IMR-90 (cell line): Measurements from ENCODE around the gene USP17L27. TPM values are rescaled to one million over a fixed set of nuclear protein-coding genes. Genes with fewer than 3 reads are reported as not detected.
"Not testable (repeated sequence)": the region's sequence is repeated elsewhere in the genome, so short reads cannot be mapped to it uniquely, and the experiment has no call there.

ENCODE experiments used
- ATAC-seq: fragments of 200-7000 bp; cut with Tn5 transposase; 2 replicates; pipeline ENCODE4 v1.9.1; 2020; ENCODE audit warnings: low read depth, mild to moderate bottlenecking, moderate library complexity
- BruUV-seq: library from RNA; stranded (reverse); fragments of 400-500 nt; replicated peaks from 2 replicates; lab custom pipeline; 2021; lab: Mats Ljungman, UMichigan
- CTCF ChIA-PET: fragments of 300-600 bp; formaldehyde crosslinking; extraction: SDS; loops from one replicate; lab custom pipeline; 2021; ENCODE audit warnings: antibody characterized with exemption; lab: Yijun Ruan, JAX
- POLR2A ChIA-PET: fragments of 300-600 bp; sonication (Branson Sonifier 250); formaldehyde crosslinking; loops from one replicate; lab custom pipeline; 2022; ENCODE audit warnings: antibody characterized with exemption; ENCODE audit not compliant: unreplicated experiment; lab: Charles Lee
- DNase-seq: peaks from one replicate; pipeline ENCODE4 v3.0.0; 2013
- H2AFZ ChIP-seq: replicated peaks from 2 replicates; pipeline ENCODE3; 2013; ENCODE audit warnings: low read length, mild to moderate bottlenecking; ENCODE audit not compliant: poor library complexity
- H2AK5ac ChIP-seq: 2 replicates; pipeline ENCODE4 v1.6.1; 2013; ENCODE audit warnings: low read depth, low read length, inconsistent platforms
- H2AK9ac ChIP-seq: replicated peaks from 2 replicates; pipeline ENCODE3; 2013; ENCODE audit warnings: mild to moderate bottlenecking, low read depth, low read length, moderate library complexity; ENCODE audit not compliant: poor library complexity
- H2BK120ac ChIP-seq: 2 replicates; pipeline ENCODE4 v1.6.1; 2013; ENCODE audit warnings: low read depth, low read length, inconsistent platforms
- H2BK15ac ChIP-seq: 3 replicates; pipeline ENCODE4 v1.6.1; 2013; ENCODE audit warnings: low read depth, low read length, inconsistent platforms
- H2BK20ac ChIP-seq: 2 replicates; pipeline ENCODE4 v1.6.1; 2013; ENCODE audit warnings: low read depth, mild to moderate bottlenecking, inconsistent platforms, low read length, moderate library complexity
- H2BK5ac ChIP-seq: 2 replicates; pipeline ENCODE4 v1.6.1; 2013; ENCODE audit warnings: mild to moderate bottlenecking, low read depth, low read length, inconsistent platforms; ENCODE audit not compliant: poor library complexity, severe bottlenecking
- H3K14ac ChIP-seq: replicated peaks from 2 replicates; pipeline ENCODE4 v1.6.1; 2013; ENCODE audit warnings: low read depth, low read length, inconsistent platforms
- H3K18ac ChIP-seq: 2 replicates; pipeline ENCODE4 v1.6.1; 2013; ENCODE audit warnings: low read depth, low read length, control low read depth
- H3K23ac ChIP-seq: 2 replicates; pipeline ENCODE4 v1.6.1; 2013; ENCODE audit warnings: low read depth, low read length, inconsistent platforms
- H3K27ac ChIP-seq: 2 replicates; pipeline ENCODE4 v1.5.1; 2013; ENCODE audit warnings: mild to moderate bottlenecking, control low read depth, low read length; ENCODE audit not compliant: insufficient read depth
- H3K27me3 ChIP-seq: 2 replicates; pipeline ENCODE4 v1.6.1; 2013; ENCODE audit warnings: low read length; ENCODE audit not compliant: control insufficient read depth, insufficient read depth
- H3K36me3 ChIP-seq: 2 replicates; pipeline ENCODE4 v1.6.1; 2013; ENCODE audit warnings: low read length, mixed read lengths; ENCODE audit not compliant: control insufficient read depth, insufficient read depth
- H3K4ac ChIP-seq: 2 replicates; pipeline ENCODE4 v1.6.1; 2013; ENCODE audit warnings: low read depth, low read length, inconsistent platforms
- H3K4me1 ChIP-seq: 2 replicates; pipeline ENCODE4 v1.6.1; 2013; ENCODE audit warnings: low read length, mixed read lengths; ENCODE audit not compliant: control insufficient read depth, insufficient read depth
- H3K4me2 ChIP-seq: 2 replicates; pipeline ENCODE4 v1.6.1; 2013; ENCODE audit warnings: low read depth, mild to moderate bottlenecking, control low read depth, low read length, moderate library complexity
- H3K4me3 ChIP-seq: 2 replicates; pipeline ENCODE4 v1.5.1; 2013; ENCODE audit warnings: low read depth, mild to moderate bottlenecking, control low read depth, low read length, moderate library complexity; ENCODE audit not compliant: insufficient read depth
- H3K56ac ChIP-seq: 2 replicates; pipeline ENCODE4 v1.6.1; 2013; ENCODE audit warnings: low read length, inconsistent platforms; ENCODE audit not compliant: insufficient read depth; ENCODE audit errors: extremely low read depth
- H3K79me1 ChIP-seq, 2 experiments: 2 replicates each; pipeline ENCODE4 v1.6.1; 2013; ENCODE audit warnings: low read length in 2 of 2, inconsistent platforms in 1 of 2, low read depth in 1 of 2
- H3K9ac ChIP-seq: 2 replicates; pipeline ENCODE4 v1.6.1; 2013; ENCODE audit warnings: low read depth, low read length, control low read depth
- H3K9me1 ChIP-seq: 2 replicates; pipeline ENCODE4 v1.6.1; 2013; ENCODE audit warnings: low read length, inconsistent platforms; ENCODE audit not compliant: insufficient read depth
- H3K9me3 ChIP-seq: 2 replicates; pipeline ENCODE4 v1.6.1; 2013; ENCODE audit warnings: low read length; ENCODE audit not compliant: control insufficient read depth, insufficient read depth
- H4K20me1 ChIP-seq: 2 replicates; pipeline ENCODE4 v1.6.1; 2013; ENCODE audit warnings: low read length, inconsistent platforms; ENCODE audit not compliant: insufficient read depth
- H4K5ac ChIP-seq: 2 replicates; pipeline ENCODE4 v1.6.1; 2013; ENCODE audit warnings: mild to moderate bottlenecking, low read depth, low read length, control low read depth
- H4K8ac ChIP-seq, 2 experiments: 2 replicates each; pipeline ENCODE4 v1.6.1; 2013; ENCODE audit warnings: low read depth in 2 of 2, low read length in 2 of 2, control low read depth in 1 of 2, inconsistent platforms in 1 of 2
- H4K91ac ChIP-seq: 2 replicates; pipeline ENCODE4 v1.6.1; 2013; ENCODE audit warnings: low read depth, low read length, inconsistent platforms; ENCODE audit not compliant: insufficient read depth
- WGBS, 2 experiments: methylation state at CpG; one replicate each; pipeline versions ENCODE4 v1.1.5 to v1.1.7; 2013; ENCODE audit warnings: missing lambda C conversion rate in 2 of 2; ENCODE audit not compliant: insufficient read length in 1 of 2; ENCODE audit errors: extremely low coverage in 2 of 2; 5-methylcytosine and 5-hydroxymethylcytosine counted together
- dilution Hi-C: fragments of 300-500 bp; cut with HindIII; formaldehyde crosslinking; loops from one replicate; pipeline ENCODE4 v1.14.3; 2018; ENCODE audit warnings: low sequenced_read_pairs; ENCODE audit not compliant: unreplicated experiment
- in situ Hi-C: fragments of 300-500 bp; cut with MboI; formaldehyde crosslinking; loops from 3 replicates; pipeline ENCODE4 v1.14.3; 2019; ENCODE audit warnings: low sequenced_read_pairs, inconsistent platforms, mixed read lengths
- intact Hi-C: fragments of 100-400 bp; cut with micrococcal nuclease; formaldehyde crosslinking; loops from 2 replicates; pipeline ENCODE4 v1.10.0; 2022
- polyA plus RNA-seq, 3 experiments: library from polyadenylated mRNA; depleted of rRNA; stranded (reverse); fragments of >200 nt; gene quantifications; 2 replicates each; pipeline ENCODE4 v1.2.3, GENCODE V29; 2012; ENCODE audit warnings: low replicate concordance in 1 of 3
- total RNA-seq: library from RNA; depleted of rRNA; stranded (reverse); fragments of >200 nt; gene quantifications from 2 replicates; pipeline ENCODE4 v1.2.3, GENCODE V29; 2012

The USP17L27 gene
- total and polyA plus RNA-seq, 2 of the 4 experiments (the other 2 are of a cell fraction) = not detected

DNA sequence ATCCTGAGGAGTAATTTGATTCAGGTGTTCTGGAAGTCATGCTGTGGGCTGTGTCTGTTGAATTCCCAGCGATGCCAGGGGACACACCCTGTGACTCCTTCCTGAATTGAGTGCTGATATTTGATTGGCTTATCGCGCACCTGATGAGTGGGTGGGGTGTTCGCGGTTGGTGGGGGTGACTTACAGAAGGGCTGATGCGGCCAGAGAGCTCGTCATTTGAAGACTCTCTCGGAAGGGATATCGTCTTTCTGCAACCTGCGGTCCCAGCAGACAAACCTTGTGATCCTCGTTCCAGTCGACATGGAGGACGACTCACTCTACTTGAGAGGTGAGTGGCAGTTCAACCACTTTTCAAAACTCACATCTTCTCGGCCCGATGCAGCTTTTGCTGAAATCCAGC is 9.6 kb upstream of the USP17L27 start, which contains the start of gene USP17L26:
Gene USP17L26, plus strand, starts transcription at position 301 of the 400 bp plus-strand sequence. Its CDS starts 0 bp downstream, at position 301.
- H3K4me3 ChIP-seq, in situ Hi-C loops, H4K8ac ChIP-seq, POLR2A ChIA-PET, H3K14ac ChIP-seq, H2BK120ac ChIP-seq, H3K4me2 ChIP-seq, H2AK9ac ChIP-seq, H2BK15ac ChIP-seq, H3K23ac ChIP-seq, H3K9ac ChIP-seq, H3K4me1 ChIP-seq, H3K56ac ChIP-seq, BruUV-seq, H3K79me1 ChIP-seq, ATAC-seq, intact Hi-C loops, H2BK5ac ChIP-seq, H3K27me3 ChIP-seq, dilution Hi-C loops, H3K27ac ChIP-seq, H4K91ac ChIP-seq, H3K4ac ChIP-seq, H3K36me3 ChIP-seq, H2BK20ac ChIP-seq, DNase-seq, H2AFZ ChIP-seq, H2AK5ac ChIP-seq, H3K9me1 ChIP-seq, CTCF ChIA-PET, H4K20me1 ChIP-seq, H3K9me3 ChIP-seq, H3K18ac ChIP-seq, H4K5ac ChIP-seq: not testable (repeated sequence)
- WGBS, 2 experiments = no CpG with 5 or more reads among the region's 15 CpGs

DNA sequence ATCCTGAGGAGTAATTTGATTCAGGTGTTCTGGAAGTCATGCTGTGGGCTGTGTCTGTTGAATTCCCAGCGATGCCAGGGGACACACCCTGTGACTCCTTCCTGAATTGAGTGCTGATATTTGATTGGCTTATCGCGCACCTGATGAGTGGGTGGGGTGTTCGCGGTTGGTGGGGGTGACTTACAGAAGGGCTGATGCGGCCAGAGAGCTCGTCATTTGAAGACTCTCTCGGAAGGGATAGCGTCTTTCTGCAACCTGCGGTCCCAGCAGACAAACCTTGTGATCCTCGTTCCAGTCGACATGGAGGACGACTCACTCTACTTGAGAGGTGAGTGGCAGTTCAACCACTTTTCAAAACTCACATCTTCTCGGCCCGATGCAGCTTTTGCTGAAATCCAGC is 4.8 kb upstream of the USP17L27 start, which contains the start of gene USP17L5:
Gene USP17L5, plus strand, starts transcription at position 301 of the 400 bp plus-strand sequence. Its CDS starts 0 bp downstream, at position 301.
- BruUV-seq, dilution Hi-C loops, H3K18ac ChIP-seq, H3K9ac ChIP-seq, POLR2A ChIA-PET, intact Hi-C loops, DNase-seq, H3K4me2 ChIP-seq, H3K4ac ChIP-seq, H3K79me1 ChIP-seq, H3K36me3 ChIP-seq, H2BK120ac ChIP-seq, H4K5ac ChIP-seq, H2BK5ac ChIP-seq, H2BK15ac ChIP-seq, H2BK20ac ChIP-seq, H3K9me1 ChIP-seq, H3K56ac ChIP-seq, H4K91ac ChIP-seq, H3K27me3 ChIP-seq, H3K14ac ChIP-seq, H2AK9ac ChIP-seq, H3K23ac ChIP-seq, in situ Hi-C loops, H3K4me3 ChIP-seq, H4K20me1 ChIP-seq, CTCF ChIA-PET, H3K9me3 ChIP-seq, H2AK5ac ChIP-seq, H2AFZ ChIP-seq, H4K8ac ChIP-seq, ATAC-seq, H3K27ac ChIP-seq, H3K4me1 ChIP-seq: not testable (repeated sequence)
- no CpG with 5 or more reads among the region's 15 CpGs for WGBS, 2 experiments
